ENCODE measurements around the gene OR6C2.

GRCh38 chr12:55445357-55445756, 1.5 kb downstream of the OR6C2 start:
- TF ChIP-seq EZH2 (IDR thresholded peaks at IDR 0.05; ENCODE audit: insufficient read depth, poor library complexity, severe bottlenecking) (no peak), EZH2phosphoT487 (IDR thresholded peaks at IDR 0.05; ENCODE audit: insufficient read depth, low read depth) (no peak)

Data from GM23248 (cell line).